Activated naive CD8-positive, alpha-beta T cell treated with anti-CD3 and anti-CD28 coated beads, Interleukin-2, amount 10 ng/mL, durations not matched to agents 7 days and 5 days (primary cell): ENCODE results near the gene SMAD7. TPM values are rescaled to one million over a fixed set of nuclear protein-coding genes. Genes with fewer than 3 reads are reported as not detected.
A peak's percentile ranks its signal among the peaks of the same experiment; 100 is the strongest.

Experiments used
- ATAC-seq: fragments of 150-1000 bp; cut with Tn5 transposase; one replicate; pipeline ENCODE4 v1.10.0; 2021; ENCODE audit warnings: low read depth, moderate library complexity
- POLR2A ChIA-PET: fragments of 350-600 bp; sonication (Branson Sonifier 250); formaldehyde crosslinking; loops from one replicate; lab custom pipeline; 2021; ENCODE audit warnings: antibody characterized with exemption; lab: Charles Lee
- DNase-seq: peaks from one replicate; pipeline ENCODE4 v3.0.0; 2021
- H3K27ac Mint-ChIP-seq: one replicate; pipeline ENCODE4 v1.8.0; 2022; ENCODE audit warnings: mild to moderate bottlenecking, mixed read lengths
- H3K27me3 Mint-ChIP-seq: one replicate; pipeline ENCODE4 v1.8.0; 2022; ENCODE audit warnings: mild to moderate bottlenecking, moderate library complexity, mixed read lengths
- H3K36me3 Mint-ChIP-seq: one replicate; pipeline ENCODE4 v1.8.0; 2021; ENCODE audit warnings: mild to moderate bottlenecking, mixed read lengths
- H3K4me1 Mint-ChIP-seq: one replicate; pipeline ENCODE4 v1.8.0; 2021; ENCODE audit warnings: mixed read lengths
- H3K4me3 Mint-ChIP-seq: one replicate; pipeline ENCODE4 v1.8.0; 2022; ENCODE audit warnings: mild to moderate bottlenecking, moderate library complexity, mixed read lengths
- H3K9me3 Mint-ChIP-seq: one replicate; pipeline ENCODE4 v1.8.0; 2021; ENCODE audit warnings: mixed read lengths
- total RNA-seq, 2 experiments: library from RNA; stranded (reverse); gene quantifications; one replicate each; pipeline ENCODE4 v1.2.3, GENCODE V29; 2021

Gene SMAD7
- total RNA-seq, 2 experiments from 2014 or later, result 26.8 to 30.1 TPM

GRCh38 chr18:48961547-48961946 lies 10.8 kb upstream of the SMAD7 start:
- POLR2A ChIA-PET, result no interaction called here
- H3K27ac Mint-ChIP-seq, result no peak overlapping the region
- ATAC-seq, result no peak
- no peak for DNase-seq
- H3K4me3 Mint-ChIP-seq, result no peak overlapping the region
- no peaks in the 10 kb centered on the region for H3K36me3 Mint-ChIP-seq
- peaks cover 3% of the 10 kb centered on the region for H3K4me1 Mint-ChIP-seq
- peaks cover 2% of the 10 kb centered on the region for H3K9me3 Mint-ChIP-seq
- peaks cover 25% of the 10 kb centered on the region for H3K27me3 Mint-ChIP-seq

DNA sequence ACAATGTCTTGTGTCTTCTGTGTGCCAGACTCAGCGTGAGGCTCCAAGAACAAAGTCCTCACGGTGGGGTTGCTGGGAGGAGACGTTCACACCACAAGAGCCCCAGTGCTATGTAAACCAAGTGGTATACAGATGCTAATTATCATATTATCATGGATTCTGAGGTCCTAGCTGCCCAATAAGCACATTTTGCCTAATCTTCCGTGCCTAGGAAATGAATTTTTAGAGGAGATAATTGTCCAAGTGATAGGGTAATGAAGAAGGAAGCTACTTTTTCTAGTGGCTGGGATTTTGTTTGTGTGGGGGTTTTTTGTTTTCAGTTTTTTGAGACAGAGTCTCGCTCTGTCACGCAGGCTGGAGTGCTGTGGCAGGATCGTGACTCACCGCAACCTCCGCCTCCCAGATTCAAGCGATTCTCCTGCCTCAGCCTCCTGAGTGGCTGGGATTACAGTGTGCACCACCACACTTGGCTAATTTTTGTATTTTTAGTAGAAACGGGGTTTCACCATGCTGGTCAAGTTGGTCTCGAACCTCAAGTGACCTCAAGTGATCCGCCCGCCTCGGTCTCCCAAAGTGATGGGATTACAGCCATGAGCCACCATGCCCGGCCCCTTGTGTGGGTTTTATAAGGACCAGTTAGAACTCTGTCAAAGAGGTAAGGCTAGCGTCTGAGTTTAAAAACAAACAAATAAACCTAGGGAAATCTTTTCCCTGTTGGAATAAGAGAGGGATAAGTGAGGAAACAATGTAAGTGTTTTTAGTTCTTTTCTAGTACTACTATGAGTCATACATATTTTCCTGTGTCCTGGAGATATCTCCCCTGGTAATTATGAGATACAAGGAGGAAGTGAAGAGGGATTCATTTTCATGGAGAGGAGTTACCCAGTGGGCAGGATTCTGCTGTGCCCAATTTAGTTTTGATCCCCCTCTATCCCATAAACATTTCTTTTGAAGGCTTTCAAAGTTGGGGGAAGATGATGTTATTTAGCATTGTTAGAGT lies 9.5 kb upstream of the SMAD7 start:
- peaks cover 27% of the 10 kb centered on the region for H3K27me3 Mint-ChIP-seq
- H3K4me3 Mint-ChIP-seq, result no peak overlapping the region
- no peak for DNase-seq
- H3K27ac Mint-ChIP-seq, result no peak overlapping the region
- no peaks in the 10 kb centered on the region for H3K36me3 Mint-ChIP-seq
- peaks cover 1% of the 10 kb centered on the region for H3K9me3 Mint-ChIP-seq
- H3K4me1 Mint-ChIP-seq, result peaks cover 9% of the 10 kb centered on the region
- POLR2A ChIA-PET, result no interaction called here
- ATAC-seq, result no peak

GRCh38 chr18:48959551-48959920 lies 8.8 kb upstream of the SMAD7 start:
- POLR2A ChIA-PET, result no interaction called here
- Mint-ChIP-seq H3K4me1 (peaks cover 9% of the 10 kb centered on the region), H3K27ac (no peak overlapping the region), H3K9me3 (peaks cover 1% of the 10 kb centered on the region), H3K27me3 (peaks cover 30% of the 10 kb centered on the region), H3K4me3 (no peak overlapping the region), H3K36me3 (no peaks in the 10 kb centered on the region)
- ATAC-seq (no peak), DNase-seq (no peak)

DNA sequence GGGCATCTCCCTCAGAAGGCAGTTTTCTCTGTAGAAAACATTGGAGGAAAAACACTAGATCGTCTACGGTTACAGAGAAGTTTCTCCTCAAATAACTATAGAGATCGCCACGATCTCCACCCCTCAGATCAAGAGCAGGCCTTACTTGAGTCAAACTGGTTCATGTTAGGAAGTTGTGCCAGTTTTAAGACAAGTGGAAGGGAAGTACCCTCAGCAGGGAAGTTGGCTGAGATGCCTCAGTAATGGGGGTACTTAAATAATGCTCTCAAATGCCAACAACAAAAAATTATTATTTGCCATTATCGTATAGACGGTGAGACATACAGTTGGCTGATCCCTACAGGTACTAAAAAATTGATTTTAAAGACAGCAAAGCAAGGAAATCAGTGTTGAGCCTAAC lies 8.2 kb upstream of the SMAD7 start:
- no peaks in the 10 kb centered on the region for H3K36me3 Mint-ChIP-seq
- no peak for ATAC-seq
- H3K27me3 Mint-ChIP-seq, result peaks cover 25% of the 10 kb centered on the region
- H3K4me3 Mint-ChIP-seq, result no peak overlapping the region
- H3K4me1 Mint-ChIP-seq, result peaks cover 9% of the 10 kb centered on the region
- H3K27ac Mint-ChIP-seq, result no peak overlapping the region
- POLR2A ChIA-PET, result no interaction called here
- DNase-seq, result no peak
- peaks cover 1% of the 10 kb centered on the region for H3K9me3 Mint-ChIP-seq

DNA sequence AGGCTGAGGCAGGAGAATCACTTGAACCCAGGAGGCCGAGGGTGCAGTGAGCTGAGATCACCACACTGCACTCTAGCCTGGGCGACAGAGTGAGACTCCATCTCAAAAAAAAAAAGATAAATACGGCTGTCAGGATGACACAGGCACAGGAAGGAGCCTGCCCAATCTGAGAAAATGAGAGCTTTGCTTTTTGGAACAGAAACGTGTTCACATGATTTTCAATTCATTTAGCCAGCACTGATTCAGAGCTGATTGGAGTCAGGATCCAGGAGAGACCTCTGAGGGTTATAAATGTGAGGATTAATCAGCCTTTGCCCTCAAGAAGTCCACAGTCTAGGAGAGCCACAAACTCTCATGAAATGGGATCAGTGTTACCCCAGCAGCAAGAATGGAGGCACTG lies 6.9 kb upstream of the SMAD7 start:
- H3K27ac Mint-ChIP-seq, result no peak overlapping the region
- H3K27me3 Mint-ChIP-seq, result peaks cover 21% of the 10 kb centered on the region
- H3K4me1 Mint-ChIP-seq, result peaks cover 8% of the 10 kb centered on the region
- POLR2A ChIA-PET, result interaction anchor here (0.5 kb wide), 1 partner anchor 121 kb away, joined by 4 read pairs; no protein-coding TSS in a partner anchor
- no peaks in the 10 kb centered on the region for H3K36me3 Mint-ChIP-seq
- no peak overlapping the region for H3K4me3 Mint-ChIP-seq
- DNase-seq, result no peak
- peaks cover 1% of the 10 kb centered on the region for H3K9me3 Mint-ChIP-seq
- ATAC-seq, result no peak

- Mint-ChIP-seq H3K36me3 (no peaks in the 10 kb centered on the region), H3K9me3 (no peaks in the 10 kb centered on the region), H3K4me1 (peaks cover 8% of the 10 kb centered on the region), H3K4me3 (no peak overlapping the region), H3K27me3 (peaks cover 16% of the 10 kb centered on the region), H3K27ac (no peak overlapping the region)
- POLR2A ChIA-PET, result no interaction called here
- ATAC-seq (no peak), DNase-seq (no peak)
Observed at GRCh38 chr18:48957136-48957535, 6.4 kb upstream of the SMAD7 start.

- DNase-seq, result no peak
- ATAC-seq, result no peak
- peaks cover 16% of the 10 kb centered on the region for H3K27me3 Mint-ChIP-seq
- H3K36me3 Mint-ChIP-seq, result no peaks in the 10 kb centered on the region
- H3K9me3 Mint-ChIP-seq, result no peaks in the 10 kb centered on the region
- POLR2A ChIA-PET, result no interaction called here
- no peak overlapping the region for H3K4me3 Mint-ChIP-seq
- no peak overlapping the region for H3K27ac Mint-ChIP-seq
- H3K4me1 Mint-ChIP-seq, result peaks cover 6% of the 10 kb centered on the region
Observed at GRCh38 chr18:48956356-48956755, 5.6 kb upstream of the SMAD7 start.

DNA sequence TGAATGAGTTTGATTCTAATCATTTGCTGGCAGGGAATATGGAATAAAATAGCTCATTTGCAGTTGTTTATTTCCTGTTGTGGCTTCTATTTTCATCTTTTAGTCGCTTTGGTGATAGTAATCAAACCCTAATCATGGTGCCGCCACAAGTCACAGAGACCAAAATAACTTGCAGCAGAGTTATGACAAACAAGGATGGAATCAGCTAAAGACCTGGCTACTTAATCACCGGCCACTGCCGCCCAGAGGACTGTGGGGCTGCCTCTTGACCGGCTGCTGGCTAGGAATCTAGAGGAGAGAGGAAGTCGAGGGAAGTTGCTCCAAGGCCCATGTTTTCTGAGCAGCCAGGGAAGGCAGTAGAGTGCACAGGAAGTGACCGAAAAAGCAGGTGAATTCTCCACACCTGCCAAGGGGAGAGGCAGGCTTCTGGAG lies 5.1 kb upstream of the SMAD7 start:
- Mint-ChIP-seq H3K27ac (no peak overlapping the region), H3K9me3 (no peaks in the 10 kb centered on the region), H3K4me3 (no peak overlapping the region), H3K27me3 (peaks cover 16% of the 10 kb centered on the region), H3K36me3 (peaks cover under 1% of the 10 kb centered on the region), H3K4me1 (peaks cover 6% of the 10 kb centered on the region)
- POLR2A ChIA-PET, result no interaction called here
- ATAC-seq (no peak), DNase-seq (no peak)

GRCh38 chr18:48954886-48955819 lies 4.4 kb upstream of the SMAD7 start:
- Mint-ChIP-seq H3K27me3 (peaks cover 16% of the 10 kb centered on the region), H3K27ac (no peak overlapping the region), H3K36me3 (peaks cover 1% of the 10 kb centered on the region), H3K4me3 (no peak overlapping the region), H3K4me1 (peaks cover 6% of the 10 kb centered on the region), H3K9me3 (no peaks in the 10 kb centered on the region)
- ATAC-seq, result no peak
- POLR2A ChIA-PET, result no interaction called here
- DNase-seq, result no peak

DNA sequence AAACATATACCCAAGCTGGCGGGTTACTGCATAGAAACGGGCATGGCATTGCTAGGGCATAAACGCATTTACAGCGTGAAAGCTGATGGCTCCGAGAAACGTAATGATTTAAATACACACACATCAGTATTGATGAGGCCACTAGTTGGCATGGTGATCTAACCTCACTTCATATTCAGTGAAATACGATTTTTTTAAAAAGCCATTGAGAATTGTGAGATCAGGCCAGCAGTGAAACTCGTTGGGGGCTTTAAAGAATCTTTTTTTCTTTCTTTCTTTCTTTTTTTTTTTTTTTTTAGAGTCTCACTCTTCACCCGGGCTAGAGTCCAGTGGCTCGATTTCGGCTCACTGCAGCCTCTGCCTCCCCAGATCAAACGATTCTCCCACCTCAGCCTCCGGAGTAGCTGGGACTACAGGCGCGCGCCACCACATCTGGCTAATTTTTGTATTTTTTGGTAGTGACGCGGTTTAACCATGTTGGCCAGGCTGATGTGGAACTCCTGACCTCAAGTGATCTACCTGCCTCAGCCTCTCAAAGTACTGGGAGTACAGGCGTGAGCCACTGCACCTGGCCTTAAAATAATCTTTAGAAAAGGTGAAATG lies 2.4 kb upstream of the SMAD7 start:
- DNase-seq (no peak), ATAC-seq (no peak)
- Mint-ChIP-seq H3K4me3 (peak overlapping the region; percentile 85), H3K27me3 (peaks cover 13% of the 10 kb centered on the region), H3K27ac (no peak overlapping the region), H3K4me1 (peaks cover 6% of the 10 kb centered on the region), H3K9me3 (no peaks in the 10 kb centered on the region), H3K36me3 (peaks cover 8% of the 10 kb centered on the region)
- POLR2A ChIA-PET, result interaction anchor here (0.7 to 5.1 kb wide), 6 partner anchors 12 to 119 kb away, joined by 3 to 35 read pairs (median 4); no protein-coding TSS in a partner anchor

DNA sequence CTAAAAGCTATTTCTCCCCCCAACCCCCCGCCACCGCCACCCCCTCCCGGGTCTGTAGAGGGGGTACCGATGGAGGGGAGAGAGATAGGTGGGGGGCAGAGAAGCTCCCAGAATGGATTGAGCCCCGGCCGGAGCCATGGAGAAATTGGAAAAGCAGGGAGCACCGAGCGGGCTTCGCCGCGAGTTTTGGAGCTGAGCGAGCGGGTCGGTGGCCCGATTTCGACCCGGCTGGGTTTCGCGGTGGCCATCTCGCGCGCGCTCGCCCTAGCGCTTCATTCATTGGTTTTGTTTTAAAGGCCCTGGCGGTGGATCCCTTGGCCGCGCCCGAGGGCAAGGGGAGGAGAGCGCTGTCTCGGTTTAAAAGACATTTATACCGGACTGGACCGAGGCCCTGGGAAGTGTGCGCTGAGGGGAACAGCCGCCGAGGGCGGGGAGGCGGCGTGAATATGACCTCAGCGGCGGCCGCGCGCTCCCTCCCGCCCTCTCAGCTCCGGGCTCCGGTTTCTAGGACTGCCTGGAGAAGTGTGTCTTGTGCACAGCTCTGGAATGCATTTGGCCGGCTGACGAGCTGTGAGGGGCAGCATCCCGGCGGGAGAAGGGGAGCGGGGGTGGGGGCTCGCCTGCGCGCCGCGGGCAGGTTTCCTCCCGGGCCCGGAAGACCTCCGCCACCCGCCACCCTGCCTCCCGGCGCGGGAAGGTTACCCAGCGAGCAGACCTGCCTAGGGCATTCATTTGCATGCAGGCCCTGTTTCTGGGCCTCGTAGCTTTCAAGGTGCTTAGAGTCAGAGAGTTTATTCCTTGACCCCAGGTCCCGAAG lies 1.7 kb upstream of the SMAD7 start:
- peaks cover 13% of the 10 kb centered on the region for H3K4me1 Mint-ChIP-seq
- H3K9me3 Mint-ChIP-seq, result no peaks in the 10 kb centered on the region
- POLR2A ChIA-PET, result interaction anchor here (0.6 to 5.1 kb wide), 15 partner anchors 12 to 182 kb away, joined by 3 to 35 read pairs (median 3); no protein-coding TSS in a partner anchor
- H3K27ac Mint-ChIP-seq, result peak overlapping the region; percentile 55
- no peak for DNase-seq
- peak overlapping the region; percentile 85 for H3K4me3 Mint-ChIP-seq
- H3K27me3 Mint-ChIP-seq, result peaks cover 9% of the 10 kb centered on the region
- peak; percentile 8 for ATAC-seq
- peaks cover 15% of the 10 kb centered on the region for H3K36me3 Mint-ChIP-seq
